HepG2 (cell line): ENCODE data around the gene NPPB.

Experiments used
- CREM ChIP-seq, 2 experiments: sonication (generic) in 1 of 2; formaldehyde crosslinking in 1 of 2; IDR thresholded peaks; 2 replicates each; pipeline versions ENCODE4 v1.4.0 to v1.6.1; 2016 to 2020; ENCODE audit warnings: antibody characterized with exemption in 1 of 2, mild to moderate bottlenecking in 1 of 2, missing genetic modification reagents in 1 of 2
- CTCF ChIP-seq: sonication (generic); formaldehyde crosslinking; IDR thresholded peaks from 2 replicates; pipeline ENCODE4 v1.5.0; 2020; ENCODE audit warnings: mild to moderate bottlenecking, missing genetic modification reagents, moderate library complexity
- FOXA3 ChIP-seq: IDR thresholded peaks from 2 replicates; pipeline ENCODE4 v1.6.1; 2016; ENCODE audit warnings: missing genetic modification reagents, missing compliant biosample characterization
- FOXK1 ChIP-seq: sonication (generic); formaldehyde crosslinking; IDR thresholded peaks from 2 replicates; pipeline ENCODE4 v1.4.0; 2020; ENCODE audit warnings: low read depth, missing genetic modification reagents, borderline replicate concordance
- JDP2 ChIP-seq: sonication (generic); formaldehyde crosslinking; IDR thresholded peaks from 2 replicates; pipeline ENCODE4 v1.8.1; 2022; ENCODE audit warnings: missing genetic modification reagents, borderline replicate concordance
- POLR2A ChIP-seq, 2 experiments: IDR thresholded peaks; 2 replicates each; pipeline ENCODE4 v1.6.1; 2011; ENCODE audit warnings: low read depth in 2 of 2, low read length in 2 of 2, mild to moderate bottlenecking in 1 of 2, moderate library complexity in 1 of 2; ENCODE audit not compliant: insufficient read depth in 1 of 2
- SNAPC2 ChIP-seq: sonication (generic); formaldehyde crosslinking; IDR thresholded peaks from 2 replicates; pipeline ENCODE4 v1.8.1; 2022; ENCODE audit warnings: mild to moderate bottlenecking, missing genetic modification reagents
- TAF1 ChIP-seq: sonication (generic); formaldehyde crosslinking; IDR thresholded peaks from 2 replicates; pipeline ENCODE4 v1.4.0; 2020; ENCODE audit warnings: missing genetic modification reagents
- THRA ChIP-seq: sonication (generic); formaldehyde crosslinking; IDR thresholded peaks from 2 replicates; pipeline ENCODE4 v1.4.0; 2020; ENCODE audit warnings: missing genetic modification reagents, borderline replicate concordance
- WIZ ChIP-seq: sonication (generic); formaldehyde crosslinking; IDR thresholded peaks from 2 replicates; pipeline ENCODE4 v1.5.1; 2020; ENCODE audit warnings: mild to moderate bottlenecking, missing genetic modification reagents
- ZNF558 ChIP-seq: sonication (generic); formaldehyde crosslinking; IDR thresholded peaks from 2 replicates; pipeline ENCODE4 v1.9.0; 2022; ENCODE audit warnings: mild to moderate bottlenecking, missing genetic modification reagents, borderline replicate concordance
- ZNF562 ChIP-seq: sonication (generic); formaldehyde crosslinking; IDR thresholded peaks from 2 replicates; pipeline ENCODE4 v1.8.0; 2022; ENCODE audit warnings: missing genetic modification reagents, borderline replicate concordance

GRCh38 chr1:11833900-11834299 lies 24.8 kb downstream of the NPPB start:
- TF ChIP-seq CREM (IDR thresholded peaks at IDR 0.05) (no peak), CREM (CRISPR knock-in tag; IDR thresholded peaks at IDR 0.05) (no peak), WIZ (CRISPR knock-in tag) (no peak), FOXK1 (CRISPR knock-in tag) (no peak), TAF1 (CRISPR knock-in tag) (no peak), ZNF558 (CRISPR knock-in tag) (no peak), JDP2 (no peak), CTCF (CRISPR knock-in tag) (no peak), THRA (no peak), FOXA3 (no peak), ZNF562 (CRISPR knock-in tag) (no peak), SNAPC2 (CRISPR knock-in tag) (no peak), POLR2A (IDR thresholded peaks at IDR 0.05; ENCODE audit: insufficient read depth in 1 of 2, low read depth in 2 of 2, low read length in 2 of 2) (no peak)
